Stimulated activated CD8-positive, alpha-beta memory T cell treated with anti-CD3 and anti-CD28 coated beads, Interleukin-4, amount 100 ng/mL, for 24 hours (primary cell): Measurements from ENCODE around the gene BNIP5.

Source experiments
- DNase-seq: peaks from one replicate; pipeline ENCODE4 v3.0.0-alpha.2; 2020; ENCODE audit warnings: low read depth

The BNIP5 gene

DNA sequence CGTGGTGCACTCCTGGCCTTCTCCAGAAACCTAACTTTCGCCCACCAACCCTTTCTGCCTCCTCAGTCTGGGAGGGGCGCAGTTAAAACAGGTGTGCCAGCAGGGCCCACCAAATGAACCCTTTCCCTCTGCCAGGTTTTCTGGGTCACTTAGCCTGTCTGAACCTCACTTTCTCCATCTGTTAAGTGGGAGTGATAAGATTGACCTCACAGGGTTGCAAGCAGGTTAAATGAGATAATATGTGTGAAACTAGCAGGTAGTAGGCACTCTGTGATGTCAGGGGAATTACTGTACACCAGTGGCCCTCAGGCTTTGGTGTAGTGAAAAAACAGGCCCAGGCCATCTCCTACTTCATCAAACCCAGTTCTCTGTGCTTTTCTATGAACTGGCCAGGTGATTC, 14.1 kb downstream of the BNIP5 start:
- no peak for DNase-seq

DNA sequence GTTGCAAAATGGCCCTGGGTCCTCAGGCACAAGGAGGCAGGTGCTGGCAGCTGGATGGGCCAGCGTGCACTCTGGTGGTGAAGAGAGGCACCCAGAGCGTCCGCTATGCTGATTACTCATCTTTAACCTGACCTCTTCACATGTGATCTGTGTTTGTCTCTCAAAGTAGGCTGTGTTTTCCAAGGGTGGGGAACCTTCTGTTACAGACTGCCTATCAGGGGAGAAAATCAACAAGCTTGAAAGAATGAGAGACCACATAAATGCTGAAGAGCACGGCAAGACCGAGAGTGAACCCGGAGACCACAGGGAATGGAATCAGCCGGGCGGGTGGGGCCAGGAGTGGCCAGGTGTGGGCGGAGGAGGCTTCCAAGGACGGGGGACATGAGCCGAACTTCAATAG, 16.2 kb downstream of the BNIP5 start:
- no peak for DNase-seq

DNA sequence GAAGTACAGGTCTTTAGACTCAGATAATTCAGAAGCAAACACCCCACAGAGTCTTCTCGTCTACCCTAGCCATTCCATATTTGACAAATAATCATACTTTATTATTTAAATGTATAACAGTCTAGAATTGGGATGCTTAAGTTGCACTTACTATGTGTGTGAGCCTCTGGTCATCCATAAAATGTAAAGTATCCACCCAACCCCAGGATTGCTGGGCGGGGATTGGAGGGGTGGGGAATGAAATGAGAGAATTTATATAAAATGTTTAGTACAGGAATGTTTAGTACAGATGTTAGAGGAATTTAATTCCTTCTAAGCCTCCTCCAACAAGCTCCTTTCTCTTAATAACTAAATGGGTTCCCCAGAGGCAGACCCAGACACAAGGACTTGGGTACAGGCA, 16.9 kb downstream of the BNIP5 start:
- DNase-seq: no peak

DNA sequence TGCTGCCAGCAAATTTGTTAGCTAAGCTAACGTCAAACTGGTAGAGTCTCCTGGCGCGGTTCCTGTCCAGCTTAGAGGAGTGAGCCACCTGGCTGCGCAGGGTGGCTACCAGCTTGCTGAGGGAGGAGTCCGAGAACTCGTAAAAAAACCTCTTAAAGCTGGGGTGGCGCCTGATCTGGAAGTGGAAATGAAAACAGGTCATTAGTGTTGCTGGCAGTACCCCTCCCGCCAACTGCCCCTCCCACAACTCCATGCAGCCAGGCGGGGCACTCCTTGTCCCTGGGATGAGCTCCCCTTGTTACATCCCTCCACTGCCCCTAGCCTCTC, 17.3 kb downstream of the BNIP5 start:
- no peak for DNase-seq

DNA sequence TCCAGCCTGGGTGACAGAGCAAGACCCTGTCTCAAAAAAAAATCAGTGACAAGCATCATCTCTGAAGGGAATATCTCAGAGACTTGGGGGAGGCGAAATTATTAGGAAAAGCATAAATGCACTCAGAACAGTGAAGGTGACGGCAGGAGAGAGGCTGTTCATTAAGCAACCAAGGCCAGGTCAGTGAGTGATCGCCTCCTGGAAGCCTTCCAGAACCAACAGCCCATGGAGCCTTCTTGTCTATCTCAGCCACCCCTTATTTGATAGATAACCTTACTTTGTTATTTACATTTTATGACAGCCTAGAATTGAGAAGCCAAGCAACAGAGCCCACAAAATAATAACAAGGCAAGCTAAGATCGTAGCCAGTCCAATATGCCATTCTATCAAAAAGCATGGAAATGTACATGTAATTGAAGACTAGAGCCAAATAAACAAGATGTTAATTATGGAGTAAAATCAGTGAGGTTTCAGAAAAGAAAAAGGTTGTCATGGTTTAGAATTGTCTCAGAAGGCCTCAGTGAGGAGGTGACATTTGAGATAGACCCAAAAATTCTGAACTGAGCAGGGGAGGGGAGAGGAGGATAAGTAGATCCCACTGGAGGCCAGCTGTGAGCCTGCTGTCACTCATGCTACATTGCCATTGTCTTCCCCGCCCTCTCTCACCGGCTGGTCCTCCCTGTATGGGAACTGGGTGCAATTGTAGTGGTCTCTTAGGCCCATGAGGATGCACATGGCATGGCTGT, 17.8 kb downstream of the BNIP5 start:
- DNase-seq: no peak

DNA sequence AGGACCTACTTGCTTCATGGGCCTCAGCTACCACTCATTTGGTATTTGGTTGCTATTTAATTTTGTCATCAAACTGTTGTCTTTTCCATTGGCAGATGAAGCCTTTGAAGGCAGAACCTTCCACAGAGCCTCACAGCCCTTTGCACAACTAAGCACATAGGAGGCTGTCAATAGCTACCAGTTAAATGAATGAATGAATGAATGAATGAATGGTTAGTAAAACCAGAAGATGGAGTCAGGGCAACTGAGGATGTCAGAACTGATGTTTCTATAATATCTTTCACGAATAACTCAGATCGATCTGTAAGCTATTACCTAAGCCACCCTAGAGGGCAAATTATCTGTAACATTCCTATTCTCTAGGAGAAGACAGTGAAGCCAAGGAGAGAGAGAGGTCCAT, 19.1 kb downstream of the BNIP5 start:
- no peak for DNase-seq

DNA sequence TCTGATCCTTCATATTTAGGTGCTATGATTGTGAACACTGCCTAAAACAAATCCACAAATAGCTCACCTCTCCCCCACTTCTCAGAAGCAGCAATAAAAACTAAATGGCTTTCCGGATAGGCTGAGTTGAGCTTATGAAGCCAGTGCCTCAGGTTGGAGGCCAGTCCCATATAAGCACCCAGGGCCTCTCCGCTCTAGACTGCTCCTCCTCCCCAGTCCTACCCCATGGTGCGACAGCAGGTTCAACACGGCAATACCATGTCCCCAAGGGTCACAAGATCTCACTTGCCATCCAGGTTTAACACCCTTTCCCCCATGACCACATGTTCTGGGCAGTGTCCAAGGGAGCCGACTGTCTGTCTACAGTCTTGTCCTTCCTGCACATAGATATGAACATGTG, 20.8 kb downstream of the BNIP5 start:
- no peak for DNase-seq

DNA sequence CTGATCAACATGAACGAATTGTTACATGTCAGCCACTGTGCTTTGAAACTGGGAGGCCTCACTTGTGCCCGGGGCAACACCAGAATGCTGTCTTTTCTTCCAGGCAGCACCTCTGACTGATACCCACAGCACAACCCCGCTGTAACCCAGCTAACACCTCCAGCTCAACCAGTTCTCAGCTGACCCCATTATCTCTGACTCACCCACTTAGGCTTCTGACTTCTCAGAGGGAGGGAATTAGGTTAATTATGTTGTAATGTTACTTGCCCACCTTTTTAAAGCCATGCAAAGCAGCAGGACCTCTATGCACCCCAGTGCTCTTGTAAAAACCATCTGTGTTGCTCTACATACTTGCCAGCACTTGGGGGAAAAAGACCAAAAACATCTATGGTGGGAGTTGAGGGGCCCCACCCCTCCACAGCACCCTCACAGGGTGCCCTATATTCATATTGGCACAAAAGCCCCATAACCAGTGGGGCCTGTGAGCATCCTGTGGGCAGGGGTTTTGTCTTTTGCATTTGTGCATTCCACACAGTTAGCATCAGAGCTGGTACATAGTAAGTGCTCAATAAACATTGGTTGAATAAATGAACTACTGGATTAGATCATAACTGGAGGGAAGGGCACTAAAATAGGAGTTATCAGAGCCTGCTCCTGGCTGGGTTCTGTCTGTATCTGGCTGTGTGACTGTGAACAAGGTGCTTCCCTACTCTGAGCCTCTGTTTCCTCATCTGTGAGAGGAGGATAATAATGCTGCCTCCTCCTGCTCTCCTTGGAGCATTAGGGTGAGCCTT, 22.3 kb downstream of the BNIP5 start:
- no peak for DNase-seq

DNA sequence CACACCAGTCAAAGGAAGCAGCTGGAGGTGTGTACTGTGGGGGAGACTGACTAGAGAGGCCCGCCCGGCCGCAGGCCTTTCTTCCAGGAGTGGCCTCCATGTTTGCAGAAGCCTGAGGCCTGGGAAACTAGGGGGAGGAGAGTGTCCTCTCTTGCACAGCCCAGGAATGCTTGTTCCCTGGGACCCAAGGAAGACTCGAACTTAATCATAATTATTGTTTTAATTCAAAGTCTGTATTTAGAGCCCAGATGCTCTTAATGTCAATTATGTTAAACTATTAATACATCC, 23.1 kb downstream of the BNIP5 start:
- no peak for DNase-seq

DNA sequence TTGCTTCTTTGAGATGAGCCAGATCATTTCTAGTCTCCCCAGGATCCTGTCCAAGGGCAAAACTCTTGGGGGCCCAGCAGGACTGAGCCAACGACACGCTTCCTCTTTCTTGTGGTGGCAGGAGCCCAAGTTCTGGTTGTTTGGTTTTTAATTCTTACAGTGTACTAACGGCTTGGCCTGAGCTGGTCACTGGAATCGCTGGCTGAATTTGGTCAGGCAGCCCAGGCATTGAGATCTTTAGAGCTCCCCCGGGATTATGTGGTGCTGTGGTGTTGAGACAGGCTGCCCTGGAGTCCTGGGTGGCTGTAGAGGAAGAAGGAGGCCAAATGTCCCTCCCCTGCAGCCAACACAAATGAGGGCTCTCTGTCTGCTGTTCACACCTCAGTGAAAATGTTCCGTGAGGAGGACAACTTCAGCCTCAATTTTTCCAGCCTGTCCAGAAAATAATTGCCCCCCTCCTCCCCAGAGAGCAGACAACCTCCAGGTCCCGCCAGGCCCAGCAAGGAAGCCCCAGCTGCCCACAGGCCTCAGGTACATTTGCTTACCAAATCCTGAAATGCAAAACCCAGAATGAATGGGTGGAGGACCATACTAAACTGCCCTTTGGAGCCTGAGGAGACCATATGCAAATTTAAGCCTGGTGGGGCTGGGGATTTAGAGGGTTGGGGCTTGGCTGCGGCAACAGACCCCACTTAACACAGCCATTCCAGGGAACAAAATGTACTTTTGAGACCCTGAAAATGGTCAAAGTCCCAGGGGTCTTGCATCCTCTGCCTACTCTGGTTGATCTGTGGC, 23.6 kb downstream of the BNIP5 start:
- no peak for DNase-seq

DNA sequence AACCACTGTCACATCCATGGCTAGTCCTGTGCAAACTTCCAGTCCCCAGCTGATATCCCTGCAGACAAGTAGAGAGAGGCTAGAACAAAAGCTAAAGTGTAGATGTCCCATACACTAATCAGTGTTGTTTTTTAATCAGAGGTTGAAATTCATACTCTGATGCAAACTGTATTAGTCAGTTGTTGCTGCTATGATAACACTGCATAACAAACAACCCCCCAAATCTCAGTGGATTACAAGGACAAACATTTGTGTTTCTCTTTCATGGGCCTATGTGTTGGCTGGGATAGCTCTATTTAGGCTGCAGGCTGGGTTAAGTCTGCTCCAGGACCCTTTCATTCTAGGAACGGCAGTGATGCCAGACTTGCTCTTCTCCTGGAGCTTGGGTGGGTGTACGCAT, 26.8 kb downstream of the BNIP5 start:
- no peak for DNase-seq

DNA sequence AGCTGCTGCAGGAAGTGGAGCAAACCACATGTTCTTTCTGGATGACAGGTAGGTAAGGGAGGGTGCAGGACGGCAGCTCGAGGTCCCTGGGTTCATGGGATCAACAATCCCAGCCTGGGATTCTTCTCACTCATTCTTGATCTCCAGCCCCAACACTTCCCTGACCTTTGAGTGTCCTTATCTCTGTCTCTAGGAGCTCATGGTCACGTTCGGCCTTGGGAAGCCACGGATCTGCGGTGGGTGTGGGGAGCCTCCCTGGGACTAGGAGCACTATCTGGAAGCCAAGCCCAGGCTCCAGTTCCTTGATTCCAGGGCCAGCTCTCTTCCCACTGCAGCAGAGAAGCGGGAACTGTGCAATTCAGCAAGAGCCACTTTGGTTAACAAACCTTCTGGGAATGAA, 27.5 kb downstream of the BNIP5 start:
- no peak for DNase-seq

DNA sequence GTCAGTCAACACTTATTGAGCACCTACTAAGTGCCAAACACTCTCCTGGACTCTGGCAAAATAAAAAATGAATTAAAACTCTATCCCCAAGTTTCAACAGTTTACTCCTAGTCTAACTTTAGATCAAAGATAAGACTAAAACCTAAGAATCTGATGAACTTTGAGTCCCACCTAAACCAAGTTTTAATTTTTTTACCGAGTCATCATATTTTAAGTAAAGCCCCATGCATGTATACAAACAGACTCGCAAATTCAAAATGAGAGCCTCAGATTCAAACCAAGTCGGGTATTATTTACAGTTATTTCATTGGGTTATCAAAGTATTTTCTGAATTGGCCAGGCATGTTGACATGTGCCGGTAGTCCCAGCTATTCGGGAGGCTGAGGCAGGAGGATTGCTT, 28.2 kb downstream of the BNIP5 start:
- no peak for DNase-seq

DNA sequence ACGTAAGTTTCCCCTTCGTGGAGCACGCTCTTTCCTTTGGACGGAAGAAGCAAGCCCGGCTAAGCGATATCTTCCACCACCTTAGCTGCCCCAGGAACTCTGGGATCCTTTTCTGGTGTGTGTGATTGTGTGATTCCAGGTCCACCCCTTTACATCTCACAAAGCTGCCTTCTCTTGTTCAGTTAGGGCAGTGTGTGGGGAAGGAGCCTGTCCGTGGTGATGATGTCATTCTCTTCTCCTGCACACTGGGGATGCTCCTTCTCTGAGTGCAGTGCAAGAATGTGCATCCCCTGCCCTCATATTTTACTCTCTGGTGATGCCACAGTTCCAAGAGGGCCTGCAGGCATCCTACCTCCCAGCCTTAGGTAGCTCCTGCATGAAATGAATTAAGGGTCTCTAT, 30.3 kb downstream of the BNIP5 start:
- no peak for DNase-seq

DNA sequence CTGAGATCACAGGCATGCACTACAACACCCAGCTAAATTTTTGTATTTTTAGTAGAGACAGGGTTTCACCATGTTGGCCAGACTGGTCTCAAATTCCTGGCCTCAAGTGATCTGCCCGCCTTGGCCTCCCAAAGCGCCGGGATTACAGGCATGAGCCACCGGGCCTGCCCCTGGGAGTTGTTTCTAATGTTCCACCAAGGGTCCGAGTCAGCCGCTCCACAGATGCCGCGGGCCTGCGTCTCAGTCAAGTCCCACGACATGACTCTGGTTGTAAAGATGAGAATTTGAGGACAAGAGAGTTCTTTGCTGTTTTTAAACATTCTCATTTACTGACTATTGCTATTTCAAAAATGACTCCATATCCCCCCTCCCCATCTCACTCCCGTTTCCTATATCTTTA, 30.8 kb downstream of the BNIP5 start:
- DNase-seq: no peak

DNA sequence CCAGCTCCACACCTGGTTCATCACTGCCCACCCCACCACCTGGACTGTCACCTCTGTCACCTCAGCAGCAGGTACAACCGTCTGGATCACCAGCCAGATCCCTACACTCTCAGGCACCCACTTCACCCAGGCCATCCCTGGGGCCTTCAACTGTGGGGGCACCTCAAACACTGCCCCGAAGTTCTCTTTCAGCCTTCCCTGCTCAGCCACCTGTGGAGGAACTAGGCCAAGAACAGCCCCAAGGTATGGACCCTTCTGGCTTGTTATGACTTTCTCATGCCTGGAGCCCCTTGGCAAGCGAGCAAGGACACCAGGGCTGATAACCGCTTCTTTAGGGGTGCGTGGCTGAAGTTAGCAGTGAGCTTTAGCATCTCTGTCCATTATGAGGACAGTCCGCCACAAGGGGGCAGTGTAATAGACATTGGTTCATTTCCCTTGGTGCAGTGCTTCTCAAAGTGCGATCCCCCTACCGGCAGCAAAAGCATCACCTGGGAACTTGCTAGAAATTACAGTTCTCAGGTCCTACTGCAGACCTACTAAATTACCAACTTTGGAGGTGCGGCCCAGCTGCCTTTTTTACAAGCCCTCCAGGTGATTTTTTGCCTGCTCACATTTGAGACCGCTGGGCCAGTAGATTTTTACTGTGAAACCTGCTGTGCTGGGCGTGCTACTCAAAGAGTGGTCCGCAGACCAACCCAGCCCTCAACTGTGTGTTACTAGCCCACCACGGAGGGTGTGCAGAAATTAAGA, 34.3 kb downstream of the BNIP5 start:
- DNase-seq: peak; percentile 84

DNA sequence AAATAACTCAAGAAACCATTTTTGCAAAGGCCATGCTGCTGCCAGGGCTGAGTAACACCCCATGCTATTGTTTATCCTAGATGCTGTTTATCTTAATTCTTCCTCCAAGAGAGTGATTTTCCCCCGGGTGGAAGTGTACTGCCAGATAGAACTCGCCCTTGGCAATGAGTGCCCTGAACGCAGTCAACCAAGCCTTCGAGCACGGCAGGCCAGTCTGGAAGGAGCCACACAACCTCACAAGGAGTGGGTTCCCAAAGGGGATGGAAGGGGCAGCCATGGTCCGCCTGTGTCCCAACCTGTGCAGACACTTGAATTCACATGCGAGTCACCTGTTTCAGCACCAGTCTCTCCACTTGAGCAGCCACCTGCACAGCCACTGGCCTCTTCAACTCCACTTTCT, 34.9 kb downstream of the BNIP5 start:
- no peak for DNase-seq

DNA sequence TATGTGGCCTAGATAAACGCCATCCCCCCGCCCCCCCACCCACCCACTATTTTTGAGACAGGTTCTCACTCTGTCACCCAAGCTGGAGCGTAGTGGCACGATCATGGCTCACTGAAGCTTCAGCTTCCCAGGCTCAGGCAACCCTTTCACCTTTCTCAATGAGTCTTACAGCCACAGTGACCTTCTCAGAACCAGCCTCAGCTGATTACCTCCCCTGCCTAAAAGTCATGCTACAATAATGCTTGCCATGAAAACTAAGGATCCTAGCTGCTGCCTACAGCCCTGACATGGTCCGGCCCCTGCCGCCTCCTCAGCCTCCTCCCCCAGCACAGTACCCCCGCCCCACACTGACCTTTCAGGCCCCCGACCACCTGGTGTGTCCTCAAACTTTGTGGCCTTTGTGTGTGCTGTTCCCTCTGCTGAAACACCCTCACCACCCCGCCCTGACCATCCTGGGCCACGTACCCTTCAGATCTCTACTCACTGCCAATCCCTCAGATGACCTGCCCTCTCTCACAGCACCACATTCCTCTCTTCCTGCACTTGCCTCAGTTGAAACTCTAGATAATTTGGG, 35.5 kb downstream of the BNIP5 start:
- DNase-seq: no peak

DNA sequence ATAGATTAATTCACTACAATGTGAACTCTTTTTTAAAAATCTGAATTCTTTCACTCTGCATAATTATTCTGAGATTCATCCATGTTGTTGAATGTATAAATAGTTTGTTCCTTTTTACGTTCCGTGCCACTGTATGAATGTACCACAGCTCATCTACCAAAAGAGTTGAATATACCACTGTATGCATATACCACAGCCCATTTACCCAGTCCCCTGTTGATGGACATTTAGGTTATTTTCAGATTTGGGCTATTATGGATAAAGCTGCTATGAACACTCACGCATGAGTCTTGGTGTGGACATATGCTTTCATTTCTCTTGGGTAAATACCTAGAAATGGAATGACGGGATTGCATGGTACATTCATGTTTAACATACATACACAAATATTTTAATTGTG, 38.7 kb downstream of the BNIP5 start:
- DNase-seq: no peak

DNA sequence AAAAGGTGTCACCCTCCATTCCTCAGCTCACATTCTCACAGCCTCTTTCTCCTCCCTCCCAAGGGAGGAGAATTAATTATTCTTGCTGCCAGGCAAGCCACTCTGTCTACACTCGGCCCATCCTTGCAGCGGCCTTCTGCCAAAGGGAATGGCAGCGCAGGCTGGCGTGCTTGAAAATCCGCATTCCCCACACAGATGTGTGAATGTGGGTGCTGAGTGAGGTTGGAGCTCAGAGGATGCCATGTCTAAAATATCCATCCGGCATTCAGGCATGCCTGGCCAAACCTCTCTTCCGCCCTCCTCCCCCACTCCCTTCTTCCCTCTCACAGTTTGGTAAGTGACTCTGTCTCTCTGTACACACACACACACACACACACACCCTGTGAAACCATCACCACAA, 39.2 kb downstream of the BNIP5 start:
- no peak for DNase-seq

DNA sequence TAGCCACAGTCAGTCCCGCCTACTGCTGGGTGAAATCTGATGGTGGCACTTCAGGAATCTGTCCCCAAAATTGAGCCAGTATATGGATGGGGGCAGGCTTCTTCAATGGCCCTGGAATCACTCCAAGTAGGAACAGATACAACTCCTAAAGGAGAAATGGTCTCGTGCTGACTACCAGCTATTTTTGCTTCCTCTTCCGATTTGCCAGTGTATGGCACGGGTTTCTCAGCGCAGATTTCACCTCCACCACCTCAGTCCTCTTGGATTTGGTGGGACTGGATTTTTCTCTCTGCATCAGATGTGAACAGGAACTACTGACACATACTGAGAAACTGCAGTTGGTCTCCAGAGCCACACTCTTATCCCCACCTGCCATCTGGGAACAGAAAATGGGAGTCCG, 39.6 kb downstream of the BNIP5 start:
- DNase-seq: no peak

DNA sequence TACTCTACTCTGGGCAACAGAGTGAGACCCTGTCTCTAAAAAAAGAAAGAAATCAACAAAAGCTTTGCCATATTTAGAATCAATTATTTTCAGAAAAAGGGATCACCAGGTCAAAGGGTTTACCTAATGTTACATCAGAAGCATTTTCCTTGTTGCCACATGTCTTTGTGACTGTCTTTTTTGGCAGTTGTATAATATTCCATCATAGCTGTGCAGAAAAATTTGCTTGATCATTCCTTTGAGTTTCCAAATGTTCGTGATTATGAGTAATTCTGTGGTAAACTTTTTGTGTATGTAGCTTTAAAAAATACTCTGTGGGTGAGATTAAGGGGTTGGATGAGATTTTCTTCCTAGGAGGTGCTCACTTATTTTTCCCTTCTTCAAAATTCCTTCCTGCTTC, 40.4 kb downstream of the BNIP5 start:
- no peak for DNase-seq
